GM18909 (cell line): ENCODE measurements around the gene POLRMT.
"Not testable (repeated sequence)": the region's sequence is repeated elsewhere in the genome, so short reads cannot be mapped to it uniquely, and the experiment has no call there.

Source experiments
- ATAC-seq: cut with Tn5 transposase; IDR thresholded peaks from one replicate; pipeline ENCODE4 v1.9.1; 2021; ENCODE audit warnings: mild to moderate bottlenecking; ENCODE audit not compliant: unreplicated experiment, poor library complexity

POLRMT gene

GRCh38 chr19:597406-598315 lies 35.7 kb downstream of the POLRMT start:
- no peak for ATAC-seq

- no peak for ATAC-seq
These were observed 37.1 kb downstream of the POLRMT start for GRCh38 chr19:596263-596655.

- no peak for ATAC-seq
These were observed 37.7 kb downstream of the POLRMT start for GRCh38 chr19:595326-596262.

- no peak for ATAC-seq
These were observed 39.0 kb downstream of the POLRMT start for GRCh38 chr19:594265-594870.

- no peak for ATAC-seq
These were observed 39.8 kb downstream of the POLRMT start for GRCh38 chr19:593505-593904.

GRCh38 chr19:593055-593454 lies 40.3 kb downstream of the POLRMT start:
- ATAC-seq, result no peak

- no peak for ATAC-seq
These were observed 41.2 kb downstream of the POLRMT start for GRCh38 chr19:592101-592500.

GRCh38 chr19:591099-591958 lies 42.0 kb downstream of the POLRMT start:
- ATAC-seq, result no peak

GRCh38 chr19:590750-591098 lies 42.6 kb downstream of the POLRMT start:
- no peak for ATAC-seq

GRCh38 chr19:590396-590745 lies 43.0 kb downstream of the POLRMT start:
- ATAC-seq, result no peak

- no peak for ATAC-seq
These were observed 43.5 kb downstream of the POLRMT start, which contains the start of gene HCN2 for GRCh38 chr19:589693-590395. Gene HCN2, plus strand, starts transcription at chr19:589881. Its CDS starts 65 bp downstream, at chr19:589946.

GRCh38 chr19:588741-589692 lies 44.3 kb downstream of the POLRMT start:
- no peak for ATAC-seq

- ATAC-seq, result no peak
These were observed 45.1 kb downstream of the POLRMT start for GRCh38 chr19:588093-588740.

- no peak for ATAC-seq
These were observed 47.7 kb downstream of the POLRMT start for GRCh38 chr19:585551-586110.

- not testable (repeated sequence) for ATAC-seq
These were observed 48.2 kb downstream of the POLRMT start for GRCh38 chr19:585146-585545.

- no peak for ATAC-seq
These were observed 48.9 kb downstream of the POLRMT start for GRCh38 chr19:584240-585001.

- ATAC-seq, result no peak
These were observed 49.4 kb downstream of the POLRMT start for GRCh38 chr19:583968-584239.
